Measurements from ENCODE around the gene WTIP.
"Not testable (repeated sequence)": the region's sequence is repeated elsewhere in the genome, so short reads cannot be mapped to it uniquely, and the experiment has no call there.

Gene WTIP

GRCh38 chr19:34475026-34475974 lies 6.3 kb upstream of the WTIP start:
- in situ Hi-C loops (cut with HindIII; ENCODE audit: low pct_ligation_motif_present, low sequenced_read_pairs): no loop called here
- no peaks in the 10 kb centered on the region for H3K27me3 ChIP-seq (replicated peaks)
- no peak overlapping the region for H3K4me3 ChIP-seq (ENCODE audit: low read depth, low read length)
- peak overlapping the region; percentile 20 for H3K27ac ChIP-seq
- DNase-seq: peak; percentile 62
- peaks cover 23% of the 10 kb centered on the region for H3K36me3 ChIP-seq (replicated peaks)
- TF ChIP-seq, protein P1, sequence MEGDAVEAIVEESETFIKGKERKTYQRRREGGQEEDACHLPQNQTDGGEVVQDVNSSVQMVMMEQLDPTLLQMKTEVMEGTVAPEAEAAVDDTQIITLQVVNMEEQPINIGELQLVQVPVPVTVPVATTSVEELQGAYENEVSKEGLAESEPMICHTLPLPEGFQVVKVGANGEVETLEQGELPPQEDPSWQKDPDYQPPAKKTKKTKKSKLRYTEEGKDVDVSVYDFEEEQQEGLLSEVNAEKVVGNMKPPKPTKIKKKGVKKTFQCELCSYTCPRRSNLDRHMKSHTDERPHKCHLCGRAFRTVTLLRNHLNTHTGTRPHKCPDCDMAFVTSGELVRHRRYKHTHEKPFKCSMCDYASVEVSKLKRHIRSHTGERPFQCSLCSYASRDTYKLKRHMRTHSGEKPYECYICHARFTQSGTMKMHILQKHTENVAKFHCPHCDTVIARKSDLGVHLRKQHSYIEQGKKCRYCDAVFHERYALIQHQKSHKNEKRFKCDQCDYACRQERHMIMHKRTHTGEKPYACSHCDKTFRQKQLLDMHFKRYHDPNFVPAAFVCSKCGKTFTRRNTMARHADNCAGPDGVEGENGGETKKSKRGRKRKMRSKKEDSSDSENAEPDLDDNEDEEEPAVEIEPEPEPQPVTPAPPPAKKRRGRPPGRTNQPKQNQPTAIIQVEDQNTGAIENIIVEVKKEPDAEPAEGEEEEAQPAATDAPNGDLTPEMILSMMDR (IDR thresholded peaks at IDR 0.05; ENCODE audit: low read depth, low read length, missing control alignments): no peak

DNA sequence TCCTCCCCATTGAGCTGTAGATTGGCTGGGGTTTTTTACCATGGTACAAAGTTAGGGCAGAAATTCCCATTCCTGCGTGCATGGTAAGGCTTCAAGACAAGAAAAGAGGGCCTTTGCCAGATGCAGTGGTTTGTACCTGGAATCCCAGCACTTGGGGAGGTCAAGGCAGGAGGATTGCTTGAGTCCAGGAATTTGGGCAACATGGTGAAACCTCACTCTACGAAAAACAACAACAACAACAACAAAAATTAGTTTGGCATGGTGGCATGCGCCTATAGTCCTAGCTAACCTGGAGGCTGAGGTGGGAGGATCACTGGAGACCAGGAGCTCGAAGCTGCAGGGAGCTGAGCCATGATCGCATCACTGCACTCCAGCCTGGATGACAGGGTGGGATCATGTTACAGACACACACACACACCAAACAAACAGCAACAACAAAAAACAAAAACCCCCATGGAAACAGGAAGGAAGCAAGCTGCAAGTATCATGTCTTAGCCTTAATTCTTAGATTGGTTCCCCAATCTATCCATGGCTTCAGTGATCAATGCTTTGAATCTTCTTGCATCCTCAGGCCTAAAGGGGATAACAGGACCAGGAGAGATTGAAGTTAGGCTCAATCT lies 5.5 kb upstream of the WTIP start:
- Histone ChIP-seq H3K4me3 (ENCODE audit: low read depth, low read length) (no peak overlapping the region), H3K36me3 (replicated peaks) (peaks cover 19% of the 10 kb centered on the region), H3K27me3 (replicated peaks) (no peaks in the 10 kb centered on the region), H3K27ac (no peak overlapping the region)
- TF ChIP-seq, protein P1 (IDR thresholded peaks at IDR 0.05; ENCODE audit: low read depth, low read length, missing control alignments): no peak
- in situ Hi-C loops (cut with HindIII; ENCODE audit: low pct_ligation_motif_present, low sequenced_read_pairs): no loop called here
- no peak for DNase-seq

DNA sequence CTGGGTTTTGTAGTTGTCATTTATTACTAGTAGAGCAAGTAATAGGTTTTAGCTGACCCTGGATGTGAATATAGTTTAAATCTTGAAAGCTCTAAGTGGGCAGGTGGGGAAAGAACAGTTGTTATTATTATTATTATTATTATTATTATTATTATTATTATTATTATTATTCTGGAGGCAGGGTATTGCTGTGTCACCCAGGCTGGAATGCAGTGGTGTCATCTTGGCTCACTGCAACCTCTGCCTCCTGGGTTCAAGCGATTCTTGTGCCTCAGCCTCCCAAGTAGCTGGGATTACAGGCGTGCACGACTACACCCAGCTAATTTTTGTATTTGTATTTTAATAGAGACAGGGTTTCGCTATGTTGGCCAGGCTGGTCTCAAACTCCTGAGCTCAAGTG lies 3.1 kb upstream of the WTIP start:
- H3K27me3 ChIP-seq (replicated peaks); in situ Hi-C loops (cut with HindIII; ENCODE audit: low pct_ligation_motif_present, low sequenced_read_pairs); DNase-seq; H3K36me3 ChIP-seq (replicated peaks); H3K27ac ChIP-seq; H3K4me3 ChIP-seq (ENCODE audit: low read depth, low read length): not testable (repeated sequence)

DNA sequence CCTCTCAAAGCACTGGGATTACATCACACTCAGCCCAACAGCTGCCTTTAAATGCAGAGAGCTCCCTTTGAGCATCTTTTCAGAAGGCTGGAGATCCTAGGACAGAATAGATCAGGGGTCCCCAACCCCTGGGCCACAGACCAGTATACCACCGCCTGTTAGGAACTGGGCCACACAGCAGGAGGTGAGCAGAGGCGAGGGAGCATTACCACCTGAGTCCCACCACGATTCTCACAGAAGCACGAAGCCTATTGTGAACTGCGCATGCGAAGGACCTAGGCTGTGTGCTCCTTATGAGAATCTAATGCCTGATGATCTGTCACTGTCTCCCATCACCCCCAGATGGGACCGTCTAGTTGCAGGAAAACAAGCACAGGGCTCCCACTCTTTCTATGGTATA lies 2.2 kb upstream of the WTIP start:
- DNase-seq: no peak
- Histone ChIP-seq H3K4me3 (ENCODE audit: low read depth, low read length) (no peak overlapping the region), H3K27ac (no peak overlapping the region), H3K27me3 (replicated peaks) (no peaks in the 10 kb centered on the region), H3K36me3 (replicated peaks) (no peaks in the 10 kb centered on the region)
- in situ Hi-C loops (cut with HindIII; ENCODE audit: low pct_ligation_motif_present, low sequenced_read_pairs): no loop called here
- TF ChIP-seq, protein P1 (IDR thresholded peaks at IDR 0.05; ENCODE audit: low read depth, low read length, missing control alignments): no peak

DNA sequence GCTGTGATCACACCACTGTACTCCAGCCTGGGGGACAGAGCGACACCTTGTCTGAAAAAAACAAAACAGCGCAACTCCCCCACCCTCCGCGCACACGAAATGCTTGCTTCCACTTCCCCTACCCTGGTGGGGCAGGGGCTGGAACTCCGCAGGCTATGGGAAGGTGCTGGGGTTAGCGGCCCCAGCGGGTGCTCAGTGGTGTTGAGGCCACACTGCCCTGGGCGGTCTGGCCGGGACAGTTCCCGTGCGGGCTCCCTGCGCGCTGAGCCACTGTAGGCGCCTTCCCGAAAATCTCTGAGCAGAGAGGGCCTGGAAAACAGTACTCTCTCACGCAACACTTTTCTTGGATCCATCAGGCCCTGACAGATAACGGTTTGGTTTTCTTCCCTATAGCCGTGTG lies 1.1 kb upstream of the WTIP start:
- H3K4me3 ChIP-seq (ENCODE audit: low read depth, low read length): no peak overlapping the region
- H3K27ac ChIP-seq: no peak overlapping the region
- H3K36me3 ChIP-seq (replicated peaks): no peaks in the 10 kb centered on the region
- TF ChIP-seq, protein P1 (IDR thresholded peaks at IDR 0.05; ENCODE audit: low read depth, low read length, missing control alignments): no peak
- in situ Hi-C loops (cut with HindIII; ENCODE audit: low pct_ligation_motif_present, low sequenced_read_pairs): no loop called here
- DNase-seq: no peak
- H3K27me3 ChIP-seq (replicated peaks): no peaks in the 10 kb centered on the region

DNA sequence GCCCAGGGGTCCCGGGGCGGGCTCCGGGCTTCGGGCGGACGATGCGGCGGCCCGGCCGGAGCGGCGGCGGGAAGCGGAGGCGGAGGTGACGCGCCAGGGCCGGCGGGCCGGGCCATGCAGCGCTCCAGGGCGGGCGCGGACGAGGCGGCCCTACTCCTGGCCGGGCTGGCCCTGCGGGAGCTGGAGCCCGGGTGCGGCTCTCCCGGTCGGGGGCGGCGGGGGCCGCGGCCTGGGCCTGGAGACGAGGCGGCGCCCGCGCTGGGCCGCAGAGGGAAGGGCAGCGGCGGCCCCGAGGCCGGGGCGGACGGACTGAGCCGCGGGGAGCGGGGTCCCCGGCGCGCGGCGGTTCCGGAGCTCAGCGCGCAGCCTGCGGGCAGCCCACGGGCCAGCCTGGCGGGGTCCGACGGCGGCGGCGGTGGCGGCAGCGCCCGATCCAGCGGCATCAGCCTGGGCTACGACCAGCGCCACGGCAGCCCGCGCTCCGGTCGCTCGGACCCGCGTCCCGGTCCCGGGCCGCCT lies 362 bp downstream of the WTIP start:
- TF ChIP-seq, protein P1 (IDR thresholded peaks at IDR 0.05; ENCODE audit: low read depth, low read length, missing control alignments): no peak
- no peak for DNase-seq
- no peaks in the 10 kb centered on the region for H3K27me3 ChIP-seq (replicated peaks)
- H3K36me3 ChIP-seq (replicated peaks): no peaks in the 10 kb centered on the region
- no peak overlapping the region for H3K27ac ChIP-seq
- in situ Hi-C loops (cut with HindIII; ENCODE audit: low pct_ligation_motif_present, low sequenced_read_pairs): no loop called here
- peak overlapping the region; percentile 66 for H3K4me3 ChIP-seq (ENCODE audit: low read depth, low read length)
